Skeletal muscle satellite cell (primary cell): ENCODE measurements around the gene CCDC88C.

Experiments used
- H3K27me3 ChIP-seq: 2 replicates; pipeline ENCODE4 v1.7.0; 2013; ENCODE audit warnings: low read length; ENCODE audit not compliant: control insufficient read depth, insufficient read depth
- H3K36me3 ChIP-seq: 2 replicates; pipeline ENCODE4 v1.7.0; 2013; ENCODE audit warnings: mild to moderate bottlenecking, control low read depth, low read length; ENCODE audit not compliant: insufficient read depth
- H3K4me1 ChIP-seq: 2 replicates; pipeline ENCODE4 v1.7.0; 2013; ENCODE audit warnings: low read length; ENCODE audit not compliant: control insufficient read depth, insufficient read depth
- H3K4me2 ChIP-seq: 2 replicates; pipeline ENCODE4 v1.7.0; 2013; ENCODE audit warnings: mild to moderate bottlenecking, low read length
- H3K4me3 ChIP-seq: 2 replicates; pipeline ENCODE4 v1.7.0; 2013; ENCODE audit warnings: low read length
- H3K9ac ChIP-seq: 2 replicates; pipeline ENCODE4 v1.7.0; 2013; ENCODE audit warnings: mild to moderate bottlenecking, low read depth, low read length, moderate library complexity
- H3K9me3 ChIP-seq: replicated peaks from 2 replicates; pipeline ENCODE4 v1.7.0; 2013; ENCODE audit warnings: mild to moderate bottlenecking, control low read depth, low read length

The CCDC88C gene

GRCh38 chr14:91323671-91324605 is 93.7 kb downstream of the CCDC88C start:
- no peaks in the 10 kb centered on the region for H3K4me1 ChIP-seq
- peaks cover 6% of the 10 kb centered on the region for H3K27me3 ChIP-seq
- H3K9me3 ChIP-seq = no peaks in the 10 kb centered on the region
- peak overlapping the region; percentile 7 for H3K9ac ChIP-seq
- peak overlapping the region; percentile 67 for H3K4me2 ChIP-seq
- H3K36me3 ChIP-seq = no peaks in the 10 kb centered on the region
- H3K4me3 ChIP-seq = no peak overlapping the region

GRCh38 chr14:91323031-91323430 is 94.6 kb downstream of the CCDC88C start:
- Histone ChIP-seq H3K36me3 (no peaks in the 10 kb centered on the region), H3K9ac (no peak overlapping the region), H3K9me3 (no peaks in the 10 kb centered on the region), H3K27me3 (peaks cover 6% of the 10 kb centered on the region), H3K4me1 (no peaks in the 10 kb centered on the region), H3K4me2 (no peak overlapping the region), H3K4me3 (no peak overlapping the region)

- no peak overlapping the region for H3K4me3 ChIP-seq
- H3K27me3 ChIP-seq = peaks cover 6% of the 10 kb centered on the region
- H3K4me1 ChIP-seq = peaks cover 1% of the 10 kb centered on the region
- no peaks in the 10 kb centered on the region for H3K36me3 ChIP-seq
- H3K4me2 ChIP-seq = no peak overlapping the region
- no peak overlapping the region for H3K9ac ChIP-seq
- H3K9me3 ChIP-seq = no peaks in the 10 kb centered on the region
These were observed 95.0 kb downstream of the CCDC88C start for GRCh38 chr14:91322623-91323022.

- Histone ChIP-seq H3K4me1 (peaks cover 4% of the 10 kb centered on the region), H3K9ac (no peak overlapping the region), H3K4me2 (no peak overlapping the region), H3K9me3 (no peaks in the 10 kb centered on the region), H3K27me3 (no peaks in the 10 kb centered on the region), H3K36me3 (no peaks in the 10 kb centered on the region), H3K4me3 (no peak overlapping the region)
These were observed 96.5 kb downstream of the CCDC88C start for GRCh38 chr14:91321131-91321530.

GRCh38 chr14:91320266-91320665 is 97.4 kb downstream of the CCDC88C start:
- no peak overlapping the region for H3K4me3 ChIP-seq
- no peaks in the 10 kb centered on the region for H3K36me3 ChIP-seq
- H3K9me3 ChIP-seq = no peaks in the 10 kb centered on the region
- no peak overlapping the region for H3K4me2 ChIP-seq
- H3K27me3 ChIP-seq = no peaks in the 10 kb centered on the region
- H3K4me1 ChIP-seq = peaks cover 4% of the 10 kb centered on the region
- H3K9ac ChIP-seq = no peak overlapping the region

- H3K4me1 ChIP-seq = peaks cover 4% of the 10 kb centered on the region
- no peaks in the 10 kb centered on the region for H3K9me3 ChIP-seq
- H3K36me3 ChIP-seq = no peaks in the 10 kb centered on the region
- no peaks in the 10 kb centered on the region for H3K27me3 ChIP-seq
- no peak overlapping the region for H3K9ac ChIP-seq
- H3K4me2 ChIP-seq = no peak overlapping the region
- no peak overlapping the region for H3K4me3 ChIP-seq
These were observed 98.7 kb downstream of the CCDC88C start for GRCh38 chr14:91318911-91319310.

- H3K27me3 ChIP-seq = no peaks in the 10 kb centered on the region
- H3K4me3 ChIP-seq = no peak overlapping the region
- H3K9me3 ChIP-seq = no peaks in the 10 kb centered on the region
- H3K4me2 ChIP-seq = no peak overlapping the region
- no peaks in the 10 kb centered on the region for H3K36me3 ChIP-seq
- peaks cover 4% of the 10 kb centered on the region for H3K4me1 ChIP-seq
- no peak overlapping the region for H3K9ac ChIP-seq
These were observed 100.0 kb downstream of the CCDC88C start for GRCh38 chr14:91317381-91318308.

GRCh38 chr14:91316761-91317160 is 100.9 kb downstream of the CCDC88C start:
- Histone ChIP-seq H3K4me1 (peaks cover 4% of the 10 kb centered on the region), H3K4me3 (no peak overlapping the region), H3K4me2 (no peak overlapping the region), H3K36me3 (no peaks in the 10 kb centered on the region), H3K9me3 (no peaks in the 10 kb centered on the region), H3K9ac (no peak overlapping the region), H3K27me3 (no peaks in the 10 kb centered on the region)

GRCh38 chr14:91315844-91316267 is 101.8 kb downstream of the CCDC88C start:
- Histone ChIP-seq H3K9me3 (no peaks in the 10 kb centered on the region), H3K4me2 (no peak overlapping the region), H3K9ac (no peak overlapping the region), H3K4me1 (peaks cover 4% of the 10 kb centered on the region), H3K4me3 (no peak overlapping the region), H3K27me3 (no peaks in the 10 kb centered on the region), H3K36me3 (no peaks in the 10 kb centered on the region)

- H3K9me3 ChIP-seq = no peaks in the 10 kb centered on the region
- no peaks in the 10 kb centered on the region for H3K27me3 ChIP-seq
- H3K4me3 ChIP-seq = no peak overlapping the region
- H3K4me1 ChIP-seq = peaks cover 4% of the 10 kb centered on the region
- H3K4me2 ChIP-seq = no peak overlapping the region
- no peaks in the 10 kb centered on the region for H3K36me3 ChIP-seq
- H3K9ac ChIP-seq = no peak overlapping the region
These were observed 103.8 kb downstream of the CCDC88C start for GRCh38 chr14:91313852-91314251.

- Histone ChIP-seq H3K4me2 (no peak overlapping the region), H3K27me3 (no peaks in the 10 kb centered on the region), H3K4me3 (no peak overlapping the region), H3K36me3 (no peaks in the 10 kb centered on the region), H3K4me1 (peaks cover 4% of the 10 kb centered on the region), H3K9ac (no peak overlapping the region), H3K9me3 (no peaks in the 10 kb centered on the region)
These were observed 104.3 kb downstream of the CCDC88C start for GRCh38 chr14:91313154-91313850.
